Activated CD8-positive, alpha-beta memory T cell treated with anti-CD3 and anti-CD28 coated beads, Interleukin-2, amount 50 U/mL, for 24 hours (primary cell): ENCODE measurements around the gene NOS3.
"Not testable (repeated sequence)": the region's sequence is repeated elsewhere in the genome, so short reads cannot be mapped to it uniquely, and the experiment has no call there.

Source experiments
- DNase-seq: peaks from one replicate; pipeline ENCODE4 v3.0.0-alpha.2; 2020; ENCODE audit errors: extremely low read depth

NOS3 gene

GRCh38 chr7:151017370-151017952, 26.6 kb downstream of the NOS3 start:
- no peak for DNase-seq

GRCh38 chr7:151017953-151018420, 27.2 kb downstream of the NOS3 start:
- DNase-seq, result peak; percentile 51

GRCh38 chr7:151018421-151019129, 27.8 kb downstream of the NOS3 start:
- no peak for DNase-seq

- no peak for DNase-seq
Measured at GRCh38 chr7:151019130-151019447, 28.3 kb downstream of the NOS3 start.

- no peak for DNase-seq
Measured at GRCh38 chr7:151020231-151020630, 29.4 kb downstream of the NOS3 start.

DNA sequence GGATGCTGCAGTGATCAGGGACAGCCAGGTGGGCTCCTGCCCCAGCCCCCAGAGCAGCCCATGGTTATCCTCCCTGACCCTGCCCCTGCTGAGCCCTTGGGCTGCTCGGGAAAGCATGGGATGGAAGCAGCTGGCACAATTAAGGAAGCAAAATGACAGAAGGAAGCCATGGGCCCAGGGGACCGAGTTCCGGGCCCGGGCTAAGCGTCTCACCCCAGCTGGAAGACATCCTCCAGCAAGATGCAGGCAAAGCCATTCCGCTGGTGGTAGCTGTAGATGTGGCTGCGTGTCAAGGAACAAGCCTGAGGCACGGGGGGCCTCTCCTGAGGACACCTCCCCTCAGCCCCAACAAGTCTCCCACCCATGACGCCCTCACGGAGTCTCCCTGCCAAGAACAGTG, 32.4 kb downstream of the NOS3 start:
- DNase-seq, result no peak

GRCh38 chr7:151024435-151025056, 33.7 kb downstream of the NOS3 start, which contains the start of gene ATG9B:
Gene ATG9B, minus strand, starts transcription at chr7:151024494. Its CDS starts 71 bp downstream, at chr7:151024423.
- DNase-seq, result no peak

- no peak for DNase-seq
Measured at GRCh38 chr7:151025924-151026671, 35.3 kb downstream of the NOS3 start.

DNA sequence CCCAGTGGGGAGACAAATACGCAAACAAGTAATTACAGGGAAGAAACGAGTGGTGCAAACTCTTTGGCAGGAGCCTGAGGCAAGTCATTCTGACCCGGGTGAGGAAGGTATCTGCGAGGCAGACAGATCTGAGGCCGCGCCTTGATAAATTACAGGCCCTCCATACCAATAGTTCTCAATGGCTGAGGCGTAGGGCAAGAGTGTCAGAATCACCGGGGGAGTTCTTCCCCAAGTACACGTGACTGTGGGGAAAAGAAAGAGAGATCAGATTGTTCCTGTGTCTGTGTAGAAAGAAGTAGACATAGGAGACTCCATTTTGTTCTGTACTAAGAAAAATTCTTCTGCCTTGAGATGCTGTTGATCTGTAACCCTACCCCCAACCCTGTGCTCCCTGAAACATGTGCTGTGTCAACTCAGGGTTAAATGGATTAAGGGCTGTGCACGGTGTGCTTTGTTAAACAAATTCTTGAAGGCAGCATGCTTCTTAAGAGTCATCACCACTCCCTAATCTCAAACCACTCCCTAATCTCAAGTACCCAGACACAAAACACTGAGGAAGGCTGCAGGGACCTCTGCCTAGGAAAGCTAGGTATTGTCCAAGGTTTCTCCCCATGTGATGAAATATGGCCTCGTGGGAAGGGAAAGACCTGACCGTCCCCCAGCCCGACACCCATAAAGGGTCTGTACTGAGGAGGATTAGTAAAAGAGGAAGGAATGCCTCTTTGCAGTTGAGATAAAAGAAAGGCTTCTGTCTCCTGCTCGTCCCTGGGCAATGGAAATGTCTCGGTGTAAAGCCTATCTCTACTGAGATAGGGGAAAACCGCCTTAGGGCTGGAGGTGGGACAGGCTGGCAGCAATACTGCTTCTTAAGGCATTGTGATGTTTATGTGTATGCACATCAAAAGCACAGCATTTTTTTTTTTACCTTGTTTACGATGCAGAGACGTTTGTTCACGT, 36.2 kb downstream of the NOS3 start:
- not testable (repeated sequence) for DNase-seq

- not testable (repeated sequence) for DNase-seq
Measured at GRCh38 chr7:151027728-151028130, 36.9 kb downstream of the NOS3 start.

DNA sequence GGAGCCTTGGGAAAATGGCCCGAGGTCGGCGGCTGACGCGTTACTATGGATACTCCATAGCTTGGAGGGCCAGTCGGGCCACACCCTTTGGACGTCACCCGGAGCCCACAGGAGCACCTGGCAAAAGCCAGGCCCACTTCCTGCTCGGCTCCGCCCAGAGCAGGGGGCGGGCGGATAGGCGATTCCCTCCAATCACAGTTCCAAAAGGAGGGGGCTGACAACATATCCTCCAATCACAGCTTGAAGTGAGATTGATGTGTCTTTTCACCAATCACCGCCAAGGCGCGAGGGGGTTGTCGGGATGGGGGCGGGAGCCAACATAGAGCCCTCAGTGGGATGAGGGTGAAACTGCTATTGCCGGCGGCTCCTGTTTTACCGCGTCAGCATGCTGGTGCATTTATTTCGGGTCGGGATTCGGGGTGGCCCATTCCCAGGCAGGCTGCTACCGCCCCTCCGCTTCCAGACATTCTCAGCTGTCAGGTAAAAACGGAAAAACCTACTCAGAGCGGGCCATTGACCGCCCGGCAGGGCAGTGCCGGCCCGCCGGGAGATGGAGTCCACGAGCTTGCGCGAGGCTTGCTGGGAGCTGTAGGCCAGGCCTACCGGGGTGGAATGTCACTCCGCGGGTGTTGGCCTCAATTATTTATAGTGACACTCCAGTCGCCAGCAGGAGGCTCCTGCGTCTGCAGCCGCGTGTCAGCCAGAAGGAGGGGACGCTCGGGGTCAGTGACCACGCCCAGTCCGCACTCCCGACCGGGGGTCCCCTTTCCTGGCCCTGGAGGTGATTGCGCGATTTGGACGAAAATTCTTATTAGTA, 37.5 kb downstream of the NOS3 start, which contains the start of gene ABCB8:
Gene ABCB8, plus strand, starts transcription at position 320 of the 817 bp plus-strand sequence. Its CDS starts 66 bp downstream, at position 386.
- DNase-seq, result peak; percentile 99

- no peak for DNase-seq
Measured at GRCh38 chr7:151028948-151029501, 38.2 kb downstream of the NOS3 start.

DNA sequence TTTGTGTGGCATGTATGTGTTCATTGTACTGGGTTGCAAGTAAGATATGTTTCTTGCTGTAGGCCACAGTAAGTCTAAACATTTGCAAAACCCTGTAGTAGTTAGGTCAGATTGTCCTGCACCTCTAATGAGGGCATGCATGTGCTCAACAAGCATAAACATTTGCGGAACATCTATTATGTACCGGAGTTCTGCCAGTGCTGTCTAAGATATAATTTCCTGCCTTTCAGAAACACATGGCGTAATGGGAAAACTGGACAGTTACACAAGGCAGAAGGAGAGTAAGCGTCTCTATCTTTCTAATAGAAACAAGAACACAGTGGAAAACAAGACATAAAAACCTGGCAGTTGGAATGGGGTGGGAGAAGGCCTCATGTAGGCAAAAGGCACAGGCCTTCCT, 40.2 kb downstream of the NOS3 start:
- no peak for DNase-seq

DNA sequence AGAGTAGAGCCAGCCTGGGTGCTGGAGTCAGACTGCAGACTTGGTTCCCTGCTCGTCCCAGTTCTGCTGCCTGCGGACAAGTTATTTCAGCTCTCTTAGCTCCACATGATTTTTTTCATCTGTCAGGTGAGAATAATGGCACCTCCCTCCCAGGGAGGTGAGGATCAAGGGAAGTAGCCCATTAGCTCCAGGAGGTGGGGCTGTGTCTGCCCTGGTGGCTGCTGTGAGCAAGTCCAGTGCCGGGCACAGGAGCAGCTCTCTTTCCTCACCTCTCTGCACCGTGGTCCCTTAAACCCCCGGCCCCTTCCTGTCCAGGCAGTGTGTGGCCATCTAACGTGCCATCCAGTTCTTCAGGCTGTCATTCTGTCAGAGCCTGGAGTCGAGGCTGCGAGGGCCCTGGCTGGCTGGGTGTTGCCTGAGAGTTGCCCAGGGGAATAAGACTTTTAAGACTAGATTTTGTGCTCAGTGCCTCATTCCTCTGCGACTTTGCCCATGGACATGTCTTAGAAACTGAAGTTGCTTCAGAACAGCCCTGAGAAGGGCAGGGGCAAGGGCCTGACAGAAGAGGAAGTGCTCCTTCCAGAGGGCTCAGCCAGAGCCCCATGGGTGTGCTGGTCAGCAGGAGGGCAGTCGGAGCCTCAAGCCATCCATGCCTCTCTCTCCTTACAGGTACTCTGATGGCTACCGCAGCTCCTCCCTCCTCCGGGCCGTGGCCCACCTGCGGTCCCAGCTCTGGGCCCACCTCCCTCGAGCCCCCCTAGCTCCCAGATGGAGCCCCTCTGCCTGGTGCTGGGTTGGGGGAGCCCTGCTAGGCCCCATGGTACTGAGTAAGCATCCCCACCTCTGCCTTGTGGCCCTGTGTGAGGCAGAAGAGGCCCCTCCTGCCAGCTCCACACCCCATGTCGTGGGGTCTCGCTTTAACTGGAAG, 42.4 kb downstream of the NOS3 start:
- no peak for DNase-seq

GRCh38 chr7:151033864-151034249, 43.0 kb downstream of the NOS3 start:
- DNase-seq, result no peak

DNA sequence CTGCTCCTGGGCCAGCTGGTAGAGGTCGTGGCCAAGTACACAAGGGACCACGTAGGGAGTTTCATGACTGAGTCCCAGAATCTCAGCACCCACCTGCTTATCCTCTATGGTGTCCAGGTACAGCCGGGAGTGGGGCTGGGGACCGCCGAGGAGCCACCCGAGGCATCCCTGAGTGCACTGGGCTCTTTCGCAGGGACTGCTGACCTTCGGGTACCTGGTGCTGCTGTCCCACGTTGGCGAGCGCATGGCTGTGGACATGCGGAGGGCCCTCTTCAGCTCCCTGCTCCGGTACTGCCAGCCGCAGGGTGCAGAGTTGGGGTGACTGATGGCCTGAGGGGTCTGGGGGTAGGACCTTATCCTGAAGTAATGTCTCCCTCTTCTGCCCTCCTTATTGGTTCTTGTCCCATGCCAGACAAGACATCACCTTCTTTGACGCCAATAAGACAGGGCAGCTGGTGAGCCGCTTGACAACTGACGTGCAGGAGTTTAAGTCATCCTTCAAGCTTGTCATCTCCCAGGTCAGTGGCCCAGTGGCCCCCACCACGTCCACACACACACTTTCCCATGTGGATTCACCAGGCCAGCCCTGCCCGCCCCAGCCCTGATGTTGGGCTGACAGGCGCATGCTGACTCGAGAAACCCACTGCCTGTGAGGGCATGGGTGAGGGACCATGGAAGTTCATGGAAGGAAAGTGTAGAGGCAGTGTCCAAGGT, 43.7 kb downstream of the NOS3 start:
- no peak for DNase-seq

- DNase-seq, result no peak
Measured at GRCh38 chr7:151035026-151035717, 44.4 kb downstream of the NOS3 start.

DNA sequence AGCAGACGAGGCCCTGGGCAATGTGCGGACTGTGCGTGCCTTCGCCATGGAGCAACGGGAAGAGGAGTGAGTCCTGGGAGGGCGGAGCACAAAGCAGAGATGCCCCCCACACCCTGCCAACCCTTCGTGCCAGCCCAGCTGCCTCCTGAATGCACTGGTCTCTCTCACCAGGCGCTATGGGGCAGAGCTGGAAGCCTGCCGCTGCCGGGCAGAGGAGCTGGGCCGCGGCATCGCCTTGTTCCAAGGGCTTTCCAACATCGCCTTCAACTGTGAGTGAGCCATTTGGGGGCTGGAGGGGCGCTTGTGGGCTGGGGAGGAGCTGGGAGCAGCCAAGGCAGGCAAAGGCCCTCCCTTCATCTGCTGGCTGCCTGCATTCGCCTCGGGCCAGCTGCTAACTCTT, 45.1 kb downstream of the NOS3 start:
- no peak for DNase-seq
